GM12801 (cell line): ENCODE measurements around the gene VDR.

Source experiments
- TF ChIP-seq, protein P1 (sequence below): IDR thresholded peaks from one replicate; pipeline ENCODE4 v1.5.1; 2011; ENCODE audit warnings: control low read depth; ENCODE audit not compliant: insufficient read length; ENCODE audit errors: extremely low read depth

The VDR gene

DNA sequence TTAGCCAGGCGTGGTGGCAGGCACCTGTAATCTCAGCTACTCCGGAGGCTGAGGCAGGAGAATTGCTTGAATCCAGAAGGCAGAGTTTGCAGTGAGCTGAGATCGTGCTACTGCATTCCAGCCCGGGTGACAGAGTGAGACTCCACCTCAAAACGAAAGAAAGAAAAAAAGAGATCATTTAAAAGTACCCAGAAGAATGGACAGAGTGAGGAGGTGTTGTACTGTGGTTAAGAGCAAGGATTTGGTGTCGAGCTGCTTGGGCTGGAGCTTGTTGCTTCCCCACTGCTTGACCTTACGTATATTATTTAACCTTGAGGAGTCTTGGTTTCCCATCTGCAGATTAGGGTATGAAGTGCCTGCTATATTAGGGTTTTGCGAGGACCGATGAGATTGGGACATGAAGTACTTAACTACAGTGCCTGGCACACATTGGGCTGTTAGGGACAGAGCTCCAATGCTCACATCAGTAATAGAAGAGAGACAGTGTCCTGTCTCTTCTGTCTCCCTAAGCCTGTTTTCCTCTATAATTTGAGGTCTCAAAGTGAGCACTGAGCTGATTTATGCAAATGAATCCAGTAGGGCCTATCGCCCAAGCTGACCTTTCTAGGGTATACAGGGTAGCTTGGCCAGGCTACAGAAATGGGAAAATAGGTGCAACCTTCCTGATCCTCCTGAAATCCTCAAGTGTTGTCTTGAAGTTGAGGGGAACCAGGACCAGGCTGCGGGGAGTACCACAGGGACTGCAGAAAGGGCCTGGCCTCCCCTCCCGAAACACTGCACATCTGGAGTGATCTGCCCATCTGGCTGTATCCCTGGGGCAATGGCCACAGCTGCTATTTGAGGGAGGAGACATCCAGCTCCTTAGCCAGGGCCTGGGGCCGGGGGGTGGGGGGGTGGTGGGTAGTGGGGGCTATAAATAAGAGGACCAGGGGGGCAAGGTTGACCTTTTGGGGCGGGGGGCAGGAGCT lies 76.5 kb downstream of the VDR start:
- TF ChIP-seq, protein P1, sequence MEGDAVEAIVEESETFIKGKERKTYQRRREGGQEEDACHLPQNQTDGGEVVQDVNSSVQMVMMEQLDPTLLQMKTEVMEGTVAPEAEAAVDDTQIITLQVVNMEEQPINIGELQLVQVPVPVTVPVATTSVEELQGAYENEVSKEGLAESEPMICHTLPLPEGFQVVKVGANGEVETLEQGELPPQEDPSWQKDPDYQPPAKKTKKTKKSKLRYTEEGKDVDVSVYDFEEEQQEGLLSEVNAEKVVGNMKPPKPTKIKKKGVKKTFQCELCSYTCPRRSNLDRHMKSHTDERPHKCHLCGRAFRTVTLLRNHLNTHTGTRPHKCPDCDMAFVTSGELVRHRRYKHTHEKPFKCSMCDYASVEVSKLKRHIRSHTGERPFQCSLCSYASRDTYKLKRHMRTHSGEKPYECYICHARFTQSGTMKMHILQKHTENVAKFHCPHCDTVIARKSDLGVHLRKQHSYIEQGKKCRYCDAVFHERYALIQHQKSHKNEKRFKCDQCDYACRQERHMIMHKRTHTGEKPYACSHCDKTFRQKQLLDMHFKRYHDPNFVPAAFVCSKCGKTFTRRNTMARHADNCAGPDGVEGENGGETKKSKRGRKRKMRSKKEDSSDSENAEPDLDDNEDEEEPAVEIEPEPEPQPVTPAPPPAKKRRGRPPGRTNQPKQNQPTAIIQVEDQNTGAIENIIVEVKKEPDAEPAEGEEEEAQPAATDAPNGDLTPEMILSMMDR, result no peak

DNA sequence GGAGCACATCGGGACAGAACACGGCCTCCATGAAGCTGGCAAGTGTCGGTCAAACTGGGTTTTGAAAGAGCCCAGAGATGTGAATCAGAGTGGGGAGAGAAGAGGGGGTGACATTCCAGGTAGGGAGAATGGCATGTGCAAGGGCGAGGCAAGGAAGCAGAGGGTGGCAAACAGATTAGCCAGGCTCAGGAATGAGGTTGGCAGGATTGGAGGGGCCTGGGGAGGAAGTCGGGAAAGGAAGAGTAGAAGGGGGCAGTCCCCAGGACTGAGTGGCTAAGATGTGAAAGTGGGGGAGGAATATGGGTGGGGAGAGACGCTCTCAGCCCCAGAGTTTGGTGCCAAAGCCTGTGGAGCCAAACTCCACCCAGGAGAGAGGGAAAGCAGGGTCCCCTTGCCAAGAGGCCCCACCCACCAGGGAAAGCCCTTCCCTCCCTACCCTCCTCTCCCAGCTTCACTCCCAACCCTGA lies 79.6 kb downstream of the VDR start:
- TF ChIP-seq, protein P1, result no peak

DNA sequence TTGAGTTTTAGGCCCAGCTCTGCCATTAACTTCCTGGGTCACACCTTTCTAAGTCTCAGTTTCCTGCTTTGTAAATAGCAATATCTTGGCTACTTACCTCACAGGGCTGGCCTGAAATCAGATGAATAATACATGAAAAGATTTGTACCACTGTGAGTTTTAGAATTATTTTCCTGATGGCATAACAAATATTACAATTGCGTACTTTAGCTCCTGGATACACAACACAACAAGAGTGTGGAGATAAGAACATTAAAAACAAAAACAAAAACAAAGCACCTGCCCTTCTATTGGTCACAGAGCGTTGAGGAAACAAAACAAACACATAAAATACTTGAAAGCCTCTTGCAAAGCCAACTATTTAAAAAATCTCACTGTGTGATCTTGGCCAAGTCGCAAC lies 80.2 kb downstream of the VDR start:
- TF ChIP-seq, protein P1, result no peak

DNA sequence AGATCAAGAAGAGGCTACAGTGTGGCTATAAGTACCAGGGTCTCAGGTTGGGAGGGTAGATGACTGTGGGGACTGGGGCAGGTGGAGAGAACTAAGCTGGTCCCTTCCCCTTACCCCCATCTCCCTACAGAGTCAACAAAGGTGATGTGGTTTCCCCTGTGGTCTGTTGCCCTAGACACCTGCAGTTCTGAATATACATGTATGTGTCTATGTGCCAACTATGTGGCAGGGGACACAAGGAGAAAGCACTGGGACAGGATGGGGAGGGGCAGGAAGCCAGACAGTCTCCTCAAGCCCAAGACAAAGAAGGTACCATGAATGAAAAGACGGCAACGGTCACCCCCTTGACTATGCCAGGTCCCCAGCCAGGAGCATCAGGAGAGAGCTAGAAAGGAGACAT lies 80.6 kb downstream of the VDR start:
- TF ChIP-seq, protein P1, result no peak

DNA sequence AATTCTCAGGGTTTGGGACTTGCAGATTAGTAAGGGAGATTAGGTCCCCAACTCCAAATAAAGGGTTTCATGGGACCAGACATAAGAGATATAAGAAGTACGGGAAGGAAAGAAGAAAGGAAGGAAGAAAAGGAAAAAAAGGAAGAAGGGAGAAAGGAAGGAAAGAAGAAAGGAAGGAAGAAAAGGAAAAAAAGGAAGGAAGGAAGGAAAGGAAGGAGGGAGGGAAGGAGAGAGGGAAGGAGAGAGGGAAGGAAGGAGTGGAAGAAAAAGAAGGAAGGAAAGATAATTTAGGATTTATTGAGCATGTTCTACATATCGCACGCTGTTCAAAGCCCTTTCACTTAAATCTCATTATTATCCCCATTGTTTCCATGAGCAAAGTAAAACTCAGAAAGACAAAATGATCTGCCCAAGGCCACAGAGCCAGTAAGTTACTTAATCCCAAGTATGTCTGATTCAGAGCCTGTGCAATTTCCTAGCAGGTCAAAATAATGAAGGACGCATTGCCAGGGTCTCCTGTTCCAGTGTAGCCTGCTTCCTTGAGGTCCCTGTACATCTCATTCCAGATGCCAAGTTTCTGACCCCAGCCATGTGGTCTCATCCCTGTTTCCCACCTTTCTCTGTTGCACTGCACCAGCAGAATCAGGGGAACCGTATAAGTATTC lies 81.2 kb downstream of the VDR start:
- TF ChIP-seq, protein P1, result no peak

DNA sequence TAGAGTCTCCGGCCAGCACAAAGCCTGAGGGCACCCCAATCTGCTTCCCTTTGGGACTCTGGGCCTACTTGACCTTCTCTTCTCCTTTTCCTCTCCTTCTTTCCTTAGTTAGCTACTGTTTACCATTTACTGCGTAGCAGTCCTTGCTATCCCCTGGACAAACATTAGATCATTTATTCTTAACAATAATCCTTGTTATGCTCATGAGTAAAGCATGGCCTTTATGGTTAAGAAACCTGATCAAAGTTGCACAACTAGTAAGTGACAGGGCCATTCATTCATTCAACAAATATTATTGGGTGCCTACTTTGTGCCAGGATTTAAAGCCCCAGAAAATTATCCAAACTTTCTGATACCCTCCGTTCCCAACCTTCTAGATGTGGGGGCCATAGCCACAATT lies 81.9 kb downstream of the VDR start:
- TF ChIP-seq, protein P1, result no peak

DNA sequence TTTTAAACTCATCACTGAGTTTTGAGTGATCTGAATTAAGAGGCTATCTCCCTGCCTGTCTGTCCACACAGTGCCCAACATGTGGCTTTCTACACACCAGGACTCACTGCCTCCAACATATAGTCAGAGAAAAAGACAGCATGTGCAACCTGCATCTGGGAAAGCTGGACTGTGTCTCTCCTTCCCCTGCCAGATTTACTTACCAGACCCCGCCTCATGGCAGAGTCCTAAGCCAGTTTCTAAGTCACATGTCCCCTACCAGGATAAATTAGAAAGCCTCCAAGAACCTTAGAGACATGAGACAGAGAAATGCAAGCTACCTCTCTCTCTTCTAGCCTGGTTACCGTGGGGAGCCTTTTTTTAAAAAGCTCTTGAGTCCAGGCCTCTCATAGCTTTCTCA lies 82.4 kb downstream of the VDR start:
- TF ChIP-seq, protein P1, result no peak
